H1 (cell line): Measurements from ENCODE around the gene BABAM2. TPM values are rescaled to one million over a fixed set of nuclear protein-coding genes. Genes with fewer than 3 reads are reported as not detected.

Experiments used
- CTCF ChIA-PET: fragments of 300-600 bp; sonication (Branson Sonifier 250); formaldehyde crosslinking; loops from one replicate; lab custom pipeline; 2021; ENCODE audit not compliant: partially characterized antibody; lab: Charles Lee
- POLR2A ChIA-PET: fragments of 300-600 bp; sonication (Branson Sonifier 250); formaldehyde crosslinking; loops from one replicate; lab custom pipeline; 2021; ENCODE audit warnings: inconsistent platforms; ENCODE audit not compliant: partially characterized antibody; lab: Charles Lee
- DNase-seq, 2 experiments: peaks; one replicate each; pipeline versions ENCODE4 v3.0.0 to v3.0.0-alpha.2; 2010 to 2022; ENCODE audit warnings: low spot score in 2 of 2, low read depth in 1 of 2, mixed read lengths in 1 of 2
- FAIRE-seq: peaks from 2 replicates; lab custom pipeline; 2011; peaks lifted over from hg19 to GRCh38; lab: Jason Lieb, UNC
- H2AFZ ChIP-seq: 2 replicates; pipeline ENCODE4 v1.8.1; 2012; ENCODE audit warnings: low read length, inconsistent platforms
- H2AK5ac ChIP-seq: 2 replicates; pipeline ENCODE4 v1.6.1; 2013; ENCODE audit warnings: low read depth, low read length
- H2BK120ac ChIP-seq: replicated peaks from 2 replicates; pipeline ENCODE3; 2013; ENCODE audit warnings: low read depth, low read length, inconsistent platforms
- H2BK12ac ChIP-seq: 2 replicates; pipeline ENCODE4 v1.6.1; 2013; ENCODE audit warnings: low read depth, low read length
- H2BK15ac ChIP-seq: 2 replicates; pipeline ENCODE4 v1.6.1; 2013; ENCODE audit warnings: low read length
- H2BK20ac ChIP-seq: 2 replicates; pipeline ENCODE4 v1.6.1; 2013; ENCODE audit warnings: low read length
- H2BK5ac ChIP-seq: 2 replicates; pipeline ENCODE4 v1.6.1; 2013; ENCODE audit warnings: low read depth, low read length
- H3K14ac ChIP-seq: 2 replicates; pipeline ENCODE4 v1.6.1; 2013; ENCODE audit warnings: inconsistent platforms; ENCODE audit not compliant: insufficient read length
- H3K18ac ChIP-seq: 2 replicates; pipeline ENCODE4 v1.6.1; 2013; ENCODE audit warnings: low read length; ENCODE audit errors: extremely low read depth
- H3K23ac ChIP-seq: 2 replicates; pipeline ENCODE4 v1.6.1; 2013; ENCODE audit warnings: inconsistent platforms; ENCODE audit not compliant: insufficient read length
- H3K23me2 ChIP-seq: 2 replicates; pipeline ENCODE4 v1.6.1; 2013; ENCODE audit warnings: low read depth, low read length
- H3K27ac ChIP-seq: 2 replicates; pipeline ENCODE4 v1.6.1; 2011; ENCODE audit warnings: low read depth, low read length, inconsistent platforms
- H3K27me3 ChIP-seq, 4 experiments: replicated peaks in 1 of 4; 1 replicate in 1 of 4; 2 replicates in 3 of 4; pipeline versions ENCODE4 v1.6.1 to v1.8.1; 2011 to 2013; ENCODE audit warnings: low read length in 3 of 4, mild to moderate bottlenecking in 3 of 4, inconsistent platforms in 2 of 4, mixed read lengths in 2 of 4, moderate library complexity in 1 of 4; ENCODE audit not compliant: control insufficient read depth in 3 of 4, insufficient read depth in 3 of 4; ENCODE audit errors: extremely low read depth in 1 of 4
- H3K36me3 ChIP-seq, 4 experiments: 2 replicates each; pipeline versions ENCODE4 v1.6.1 to v1.8.1; 2011 to 2013; ENCODE audit warnings: mild to moderate bottlenecking in 4 of 4, low read length in 3 of 4, moderate library complexity in 2 of 4, control low read depth in 1 of 4, inconsistent platforms in 1 of 4; ENCODE audit not compliant: insufficient read depth in 4 of 4, control insufficient read depth in 2 of 4
- H3K4ac ChIP-seq: replicated peaks from 2 replicates; pipeline ENCODE3; 2013; ENCODE audit warnings: low read length, low read depth, mixed read lengths, inconsistent platforms; ENCODE audit not compliant: insufficient read length
- H3K4me1 ChIP-seq, 4 experiments: replicated peaks in 1 of 4; 1 replicate in 1 of 4; 2 replicates in 3 of 4; pipeline versions ENCODE4 v1.6.1 to v1.8.1; 2011 to 2013; ENCODE audit warnings: low read length in 3 of 4, inconsistent platforms in 2 of 4, mixed read lengths in 1 of 4; ENCODE audit not compliant: insufficient read depth in 4 of 4, control insufficient read depth in 3 of 4
- H3K4me2 ChIP-seq, 2 experiments: 2 replicates each; pipeline versions ENCODE4 v1.6.1 to v1.8.1; 2011 to 2013; ENCODE audit warnings: low read depth in 2 of 2, low read length in 2 of 2, control low read depth in 1 of 2, inconsistent platforms in 1 of 2, mild to moderate bottlenecking in 1 of 2; ENCODE audit not compliant: insufficient read depth in 1 of 2
- H3K4me3 ChIP-seq, 4 experiments: fragments of 200-600, 300-600 bp in 1 of 4; sonication (generic), shearing (Covaris generic), sonication (Bioruptor Twin) in 1 of 4; 2 replicates each; pipeline versions ENCODE4 v1.5.1 to v1.8.1; 2011 to 2016; ENCODE audit warnings: low read length in 4 of 4, low read depth in 3 of 4, control low read depth in 2 of 4, inconsistent platforms in 2 of 4, mild to moderate bottlenecking in 2 of 4, mixed read lengths in 1 of 4, moderate library complexity in 1 of 4; ENCODE audit not compliant: insufficient read depth in 2 of 4; ENCODE audit errors: extremely low read depth in 1 of 4
- H3K56ac ChIP-seq: replicated peaks from 2 replicates; pipeline ENCODE3; 2013; ENCODE audit warnings: low read depth, mild to moderate bottlenecking, mixed read lengths, low read length, inconsistent platforms; ENCODE audit not compliant: insufficient read length
- H3K79me1 ChIP-seq: 2 replicates; pipeline ENCODE4 v1.6.1; 2013; ENCODE audit warnings: low read depth, low read length, control low read depth
- H3K79me2 ChIP-seq, 2 experiments: 2 replicates each; pipeline versions ENCODE4 v1.6.1 to v1.8.1; 2012 to 2013; ENCODE audit warnings: low read length in 2 of 2, mild to moderate bottlenecking in 2 of 2, inconsistent platforms in 1 of 2; ENCODE audit not compliant: insufficient read depth in 2 of 2, control insufficient read depth in 1 of 2
- H3K9ac ChIP-seq, 4 experiments: replicated peaks in 1 of 4; 1 replicate in 1 of 4; 2 replicates in 3 of 4; pipeline versions ENCODE4 v1.6.1 to v1.8.1; 2011 to 2013; ENCODE audit warnings: low read depth in 3 of 4, low read length in 3 of 4, control low read depth in 2 of 4, mild to moderate bottlenecking in 2 of 4, moderate library complexity in 2 of 4, inconsistent platforms in 1 of 4; ENCODE audit errors: extremely low read depth in 1 of 4
- H3K9me3 ChIP-seq, 2 experiments: 2 replicates each; pipeline versions ENCODE4 v1.6.1 to v1.8.1; 2012 to 2013; ENCODE audit warnings: mild to moderate bottlenecking in 2 of 2, moderate library complexity in 2 of 2, control low read depth in 1 of 2, inconsistent platforms in 1 of 2, low read depth in 1 of 2, low read length in 1 of 2, mixed read lengths in 1 of 2; ENCODE audit not compliant: insufficient read depth in 2 of 2
- H4K20me1 ChIP-seq, 2 experiments: replicated peaks in 1 of 2; 2 replicates each; pipeline versions ENCODE3 to v1.8.1; 2011 to 2013; ENCODE audit warnings: inconsistent platforms in 2 of 2, low read length in 2 of 2, mild to moderate bottlenecking in 1 of 2; ENCODE audit not compliant: insufficient read depth in 2 of 2, control insufficient read depth in 1 of 2
- H4K5ac ChIP-seq: 2 replicates; pipeline ENCODE4 v1.6.1; 2013; ENCODE audit warnings: low read length, low read depth, mixed read lengths, inconsistent platforms; ENCODE audit not compliant: insufficient read length
- H4K8ac ChIP-seq: 2 replicates; pipeline ENCODE4 v1.8.0; 2013; ENCODE audit warnings: mild to moderate bottlenecking, moderate library complexity, low read length, inconsistent platforms; ENCODE audit not compliant: insufficient read depth; ENCODE audit errors: extremely low read depth
- H4K91ac ChIP-seq: replicated peaks from 2 replicates; pipeline ENCODE3; 2013; ENCODE audit warnings: low read length, mixed read lengths, inconsistent platforms; ENCODE audit not compliant: insufficient read length
- CHD1 ChIP-seq: IDR thresholded peaks from 2 replicates; pipeline ENCODE4 v1.6.1; 2012; ENCODE audit warnings: low read depth, low read length, improper control_type of control experiment
- CHD2 ChIP-seq: IDR thresholded peaks from 2 replicates; pipeline ENCODE4 v1.6.1; 2012; ENCODE audit warnings: low read length, improper control_type of control experiment
- EP300 ChIP-seq, 2 experiments: IDR thresholded peaks; 1 replicate in 1 of 2; 2 replicates in 1 of 2; pipeline ENCODE4 v1.6.1; 2011 to 2012; ENCODE audit warnings: low read depth in 2 of 2, low read length in 2 of 2, mild to moderate bottlenecking in 2 of 2, borderline replicate concordance in 1 of 2, inconsistent platforms in 1 of 2, moderate library complexity in 1 of 2
- GTF2F1 ChIP-seq: IDR thresholded peaks from 2 replicates; pipeline ENCODE4 v1.6.1; 2012; ENCODE audit warnings: low read depth, low read length, improper control_type of control experiment, borderline replicate concordance
- NANOG ChIP-seq: IDR thresholded peaks from 2 replicates; pipeline ENCODE4 v1.6.1; 2011; ENCODE audit warnings: low read length, low read depth, mild to moderate bottlenecking, inconsistent platforms; ENCODE audit not compliant: insufficient read depth, poor library complexity, severe bottlenecking
- SP2 ChIP-seq: IDR thresholded peaks from 2 replicates; pipeline ENCODE4 v1.6.1; 2012; ENCODE audit warnings: mild to moderate bottlenecking, low read length, inconsistent platforms
- SP4 ChIP-seq: IDR thresholded peaks from 2 replicates; pipeline ENCODE4 v1.6.1; 2012; ENCODE audit warnings: low read length, inconsistent platforms
- WGBS, 2 experiments: shearing (Covaris generic) in 1 of 2; methylation state at CpG; one replicate each; pipeline versions ENCODE4 v1.1.6 to v1.1.7; 2013 to 2015; ENCODE audit warnings: low lambda C conversion rate in 2 of 2, mixed read lengths in 2 of 2, inconsistent platforms in 1 of 2, low coverage in 1 of 2, missing lambda C conversion rate in 1 of 2; ENCODE audit not compliant: insufficient replicate concordance in 2 of 2, insufficient coverage in 1 of 2, insufficient read length in 1 of 2; ENCODE audit errors: extremely low coverage in 1 of 2, missing lambda C conversion rate in 1 of 2; 5-methylcytosine and 5-hydroxymethylcytosine counted together
- polyA plus RNA-seq, 7 experiments: library from polyadenylated mRNA; depleted of rRNA in 3 of 7; stranded (reverse) in 5 of 7; unstranded in 2 of 7; fragments of >200 nt in 5 of 7; fragments of 200-250 nt in 2 of 7; gene quantifications; 1 replicate in 5 of 7; 2 replicates in 1 of 7; 4 replicates in 1 of 7; pipeline versions ENCODE4 v1.2.1 to v1.2.3, GENCODE V29; 2011 to 2013; ENCODE audit warnings: missing spikeins in 2 of 7, mixed read lengths in 2 of 7
- total RNA-seq: library from RNA; stranded (reverse); fragmentation: NEBNext Ultra II Directional; extraction: Animal tissue kit (Norgen Biotek cat#: 25700); gene quantifications from 2 replicates; pipeline ENCODE4 v1.2.1, GENCODE V29; 2021

Gene BABAM2
- total and polyA plus RNA-seq, 2 of the 8 experiments (the other 6 are each of a cell fraction or from before 2014, with no cell fraction given): 15.8 to 20.9 TPM

- CTCF ChIA-PET: no interaction called here
- H2BK12ac ChIP-seq: no peak overlapping the region
- no peaks in the 10 kb centered on the region for H3K23me2 ChIP-seq
- H4K20me1 ChIP-seq: peaks cover 0 to 2% of the 10 kb centered on the region in 2 experiments
- no peak overlapping the region for H3K4me2 ChIP-seq
- no peaks in the 10 kb centered on the region for H3K79me2 ChIP-seq
- H2BK20ac ChIP-seq: no peak overlapping the region
- peaks cover 8 to 12% of the 10 kb centered on the region in 2 experiments; a peak in 3 of 4 replicates for H3K9me3 ChIP-seq
- no peak overlapping the region for H2BK15ac ChIP-seq
- no peak overlapping the region for H2AFZ ChIP-seq
- peaks cover 0 to 1% (median 0%) of the 10 kb centered on the region in 4 experiments; a peak in 1 of 7 replicates for H3K27me3 ChIP-seq
- FAIRE-seq (no peak), DNase-seq (no peak)
- H3K14ac ChIP-seq: no peak overlapping the region
- no peak overlapping the region for H4K91ac ChIP-seq
- H3K79me1 ChIP-seq: no peaks in the 10 kb centered on the region
- H3K56ac ChIP-seq: no peak overlapping the region
- no peak overlapping the region for H3K18ac ChIP-seq
- no peak overlapping the region for H2BK5ac ChIP-seq
- WGBS, 2 experiments: 67% methylated on average over 3 of the region's 3 CpGs; no CpG with 5 or more reads in 1 of the 2 experiments
- POLR2A ChIA-PET: no interaction called here
- H3K4me3 ChIP-seq: no peak overlapping the region
- H3K9ac ChIP-seq: no peak overlapping the region
- no peak overlapping the region for H2AK5ac ChIP-seq
- no peak overlapping the region for H4K5ac ChIP-seq
- no peak overlapping the region for H3K23ac ChIP-seq
- H2BK120ac ChIP-seq: no peak overlapping the region
- H3K36me3 ChIP-seq: no peaks in the 10 kb centered on the region
- H3K27ac ChIP-seq: no peak overlapping the region
- H3K4ac ChIP-seq: no peak overlapping the region
- no peaks in the 10 kb centered on the region for H3K4me1 ChIP-seq
- H4K8ac ChIP-seq: no peak overlapping the region
- TF ChIP-seq NANOG (no peak), GTF2F1 (no peak), EP300 (IDR thresholded peaks at IDR 0.05; ENCODE audit: borderline replicate concordance in 1 of 2, low read depth in 2 of 2, low read length in 2 of 2) (no peak), SP2 (no peak), CHD2 (no peak), CHD1 (no peak), SP4 (no peak)
Measured at GRCh38 chr2:27964067-27964466, 73.5 kb downstream of the BABAM2 start.
